ENCODE results near the gene CYTH4. TPM values are rescaled to one million over a fixed set of nuclear protein-coding genes. Genes with fewer than 3 reads are reported as not detected.
A peak's percentile ranks its signal among the peaks of the same experiment; 100 is the strongest.

The CYTH4 gene
- polyA plus RNA-seq, 1 donor from 2014 or later: not detected

GRCh38 chr22:37260155-37260795 is 22.0 kb upstream of the CYTH4 start:
- TF ChIP-seq SMC3 (conservative IDR thresholded peaks at IDR 0.05; ENCODE audit: poor library complexity): no peak
- no peak for TF ChIP-seq TAF1 (IDR thresholded peaks at IDR 0.05; ENCODE audit: low read depth)
- peak; percentile 14 for TF ChIP-seq EP300 (conservative IDR thresholded peaks at IDR 0.05; ENCODE audit: poor library complexity, severe bottlenecking)
- TF ChIP-seq POLR2AphosphoS5 (IDR thresholded peaks at IDR 0.05): peak; percentile 13

GRCh38 chr22:37260901-37261336 is 21.4 kb upstream of the CYTH4 start:
- Histone ChIP-seq H3K79me2 (replicated peaks; ENCODE audit: insufficient read depth, low read length) (no peaks in the 10 kb centered on the region), H3K36me3 (ENCODE audit: insufficient read depth, low read length) (no peaks in the 10 kb centered on the region), H2AFZ (ENCODE audit: low read depth, low read length) (no peak overlapping the region), H3K9me2 (ENCODE audit: insufficient read depth, low read length) (no peaks in the 10 kb centered on the region), H3K9ac (ENCODE audit: low read length) (no peak overlapping the region), H3K4me3 (ENCODE audit: low read length) (no peak overlapping the region), H4K20me1 (ENCODE audit: insufficient read depth) (no peaks in the 10 kb centered on the region), H3K4me2 (ENCODE audit: low read length) (no peak overlapping the region), H3K27me3 (ENCODE audit: insufficient read depth, low read depth, low read length) (no peaks in the 10 kb centered on the region), H3K27ac (ENCODE audit: low read length) (no peak overlapping the region), H3K9me3 (ENCODE audit: low read length) (no peaks in the 10 kb centered on the region), H3F3A (ENCODE audit: insufficient read depth, low read length, poor library complexity, severe bottlenecking) (no peaks in the 10 kb centered on the region)
- TF ChIP-seq RAD21 (conservative IDR thresholded peaks at IDR 0.05): peak; percentile 53
- TF ChIP-seq SMC3 (conservative IDR thresholded peaks at IDR 0.05; ENCODE audit: poor library complexity): peak; percentile 69
- peak; percentile 65 for TF ChIP-seq CTCF (IDR thresholded peaks at IDR 0.05; ENCODE audit: poor library complexity, severe bottlenecking)
- no peak for TF ChIP-seq TAF1 (IDR thresholded peaks at IDR 0.05; ENCODE audit: low read depth)

More at GRCh38 chr22:37260155-37260795, 22.0 kb upstream of the CYTH4 start:
- no peak overlapping the region for H2AFZ ChIP-seq (ENCODE audit: low read depth, low read length)
- H4K20me1 ChIP-seq (ENCODE audit: insufficient read depth): no peaks in the 10 kb centered on the region
- no peak overlapping the region for H3K4me3 ChIP-seq (ENCODE audit: low read length)
- no peaks in the 10 kb centered on the region for H3K9me3 ChIP-seq (ENCODE audit: low read length)
- no peaks in the 10 kb centered on the region for H3K36me3 ChIP-seq (ENCODE audit: insufficient read depth, low read length)
- no peak overlapping the region for H3K4me2 ChIP-seq (ENCODE audit: low read length)
- no peaks in the 10 kb centered on the region for H3K27me3 ChIP-seq (ENCODE audit: insufficient read depth, low read depth, low read length)
- no peaks in the 10 kb centered on the region for H3K79me2 ChIP-seq (replicated peaks; ENCODE audit: insufficient read depth, low read length)
- no peaks in the 10 kb centered on the region for H3K9me2 ChIP-seq (ENCODE audit: insufficient read depth, low read length)
- H3F3A ChIP-seq (ENCODE audit: insufficient read depth, low read length, poor library complexity, severe bottlenecking): no peaks in the 10 kb centered on the region
- no peak overlapping the region for H3K9ac ChIP-seq (ENCODE audit: low read length)
- no peak overlapping the region for H3K27ac ChIP-seq (ENCODE audit: low read length)

- no peaks in the 10 kb centered on the region for H3K9me3 ChIP-seq (ENCODE audit: low read length)
- H3K4me2 ChIP-seq (ENCODE audit: low read length): no peak overlapping the region
- no peak overlapping the region for H3K4me3 ChIP-seq (ENCODE audit: low read length)
- no peak overlapping the region for H3K27ac ChIP-seq (ENCODE audit: low read length)
- no peaks in the 10 kb centered on the region for H3F3A ChIP-seq (ENCODE audit: insufficient read depth, low read length, poor library complexity, severe bottlenecking)
- H3K9me2 ChIP-seq (ENCODE audit: insufficient read depth, low read length): no peaks in the 10 kb centered on the region
- H4K20me1 ChIP-seq (ENCODE audit: insufficient read depth): no peaks in the 10 kb centered on the region
- H3K9ac ChIP-seq (ENCODE audit: low read length): no peak overlapping the region
- H3K79me2 ChIP-seq (replicated peaks; ENCODE audit: insufficient read depth, low read length): no peaks in the 10 kb centered on the region
- no peaks in the 10 kb centered on the region for H3K36me3 ChIP-seq (ENCODE audit: insufficient read depth, low read length)
- no peaks in the 10 kb centered on the region for H3K27me3 ChIP-seq (ENCODE audit: insufficient read depth, low read depth, low read length)
- TF ChIP-seq CTCF (IDR thresholded peaks at IDR 0.05; ENCODE audit: poor library complexity, severe bottlenecking) (no peak), POLR2AphosphoS5 (IDR thresholded peaks at IDR 0.05) (no peak), EZH2 (IDR thresholded peaks at IDR 0.05; ENCODE audit: borderline replicate concordance, insufficient read depth, low read length, poor library complexity, severe bottlenecking) (no peak), REST (IDR thresholded peaks at IDR 0.05; ENCODE audit: borderline replicate concordance) (no peak), SMC3 (conservative IDR thresholded peaks at IDR 0.05; ENCODE audit: poor library complexity) (no peak), TAF1 (IDR thresholded peaks at IDR 0.05; ENCODE audit: low read depth) (no peak), RAD21 (conservative IDR thresholded peaks at IDR 0.05) (no peak), EP300 (conservative IDR thresholded peaks at IDR 0.05; ENCODE audit: poor library complexity, severe bottlenecking) (no peak), MXI1 (conservative IDR thresholded peaks at IDR 0.05; ENCODE audit: poor library complexity, severe bottlenecking) (no peak)
- no peak overlapping the region for H2AFZ ChIP-seq (ENCODE audit: low read depth, low read length)
Measured at GRCh38 chr22:37262346-37262745, 20.0 kb upstream of the CYTH4 start.

Measured in neural cell (in vitro differentiated cells).